GM12873 (cell line): ENCODE data around the gene ZBTB21.
A peak's percentile ranks its signal among the peaks of the same experiment; 100 is the strongest.

Experiments
- CTCF ChIP-seq: IDR thresholded peaks from 2 replicates; pipeline ENCODE4 v1.5.1; 2012; ENCODE audit warnings: low read depth, mild to moderate bottlenecking, moderate library complexity, low read length, control low read depth; ENCODE audit not compliant: insufficient read depth; ENCODE audit errors: missing control alignments

The ZBTB21 gene

GRCh38 chr21:42055425-42055824 is 45.3 kb upstream of the ZBTB21 start:
- no peak for TF ChIP-seq CTCF

- no peak for TF ChIP-seq CTCF
Measured at GRCh38 chr21:42051788-42052187, 41.6 kb upstream of the ZBTB21 start.

- TF ChIP-seq CTCF, result peak; percentile 17
Measured at GRCh38 chr21:42049578-42050430, 39.6 kb upstream of the ZBTB21 start.

- no peak for TF ChIP-seq CTCF
Measured at GRCh38 chr21:42048870-42049577, 38.9 kb upstream of the ZBTB21 start.

GRCh38 chr21:42047821-42048613 is 37.9 kb upstream of the ZBTB21 start:
- no peak for TF ChIP-seq CTCF

- no peak for TF ChIP-seq CTCF
Measured at GRCh38 chr21:42044871-42045495, 34.8 kb upstream of the ZBTB21 start.
